Gastroesophageal sphincter (tissue), 3 donors: ENCODE data around the gene ACSF2.

Source experiments
- EP300 ChIP-seq: sonication (generic); formaldehyde crosslinking; IDR thresholded peaks from one replicate; pipeline ENCODE4 v1.6.1; 2017; ENCODE audit warnings: antibody characterized with exemption, mild to moderate bottlenecking
- POLR2A ChIP-seq, 2 donors: fragments of 450-650 bp; IDR thresholded peaks; one replicate each; pipeline ENCODE4 v1.6.1; 2017; ENCODE audit warnings: antibody characterized with exemption in 2 of 2, mild to moderate bottlenecking in 2 of 2, moderate library complexity in 1 of 2
- POLR2AphosphoS5 ChIP-seq: sonication (generic); formaldehyde crosslinking; IDR thresholded peaks from one replicate; pipeline ENCODE4 v1.6.1; 2017; ENCODE audit warnings: antibody characterized with exemption
- TF ChIP-seq, protein P1 (sequence below), 4 experiments: fragments of 200-600 bp in 2 of 4; fragments of 450-650 bp in 2 of 4; sonication (generic) in 1 of 4; IDR thresholded peaks; one replicate each; pipeline ENCODE4 v1.5.1; 2017 to 2019; ENCODE audit warnings: antibody characterized with exemption in 4 of 4, mild to moderate bottlenecking in 2 of 4, moderate library complexity in 2 of 4

- TF ChIP-seq, protein P1, sequence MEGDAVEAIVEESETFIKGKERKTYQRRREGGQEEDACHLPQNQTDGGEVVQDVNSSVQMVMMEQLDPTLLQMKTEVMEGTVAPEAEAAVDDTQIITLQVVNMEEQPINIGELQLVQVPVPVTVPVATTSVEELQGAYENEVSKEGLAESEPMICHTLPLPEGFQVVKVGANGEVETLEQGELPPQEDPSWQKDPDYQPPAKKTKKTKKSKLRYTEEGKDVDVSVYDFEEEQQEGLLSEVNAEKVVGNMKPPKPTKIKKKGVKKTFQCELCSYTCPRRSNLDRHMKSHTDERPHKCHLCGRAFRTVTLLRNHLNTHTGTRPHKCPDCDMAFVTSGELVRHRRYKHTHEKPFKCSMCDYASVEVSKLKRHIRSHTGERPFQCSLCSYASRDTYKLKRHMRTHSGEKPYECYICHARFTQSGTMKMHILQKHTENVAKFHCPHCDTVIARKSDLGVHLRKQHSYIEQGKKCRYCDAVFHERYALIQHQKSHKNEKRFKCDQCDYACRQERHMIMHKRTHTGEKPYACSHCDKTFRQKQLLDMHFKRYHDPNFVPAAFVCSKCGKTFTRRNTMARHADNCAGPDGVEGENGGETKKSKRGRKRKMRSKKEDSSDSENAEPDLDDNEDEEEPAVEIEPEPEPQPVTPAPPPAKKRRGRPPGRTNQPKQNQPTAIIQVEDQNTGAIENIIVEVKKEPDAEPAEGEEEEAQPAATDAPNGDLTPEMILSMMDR (IDR thresholded peaks at IDR 0.05) = no peak
- TF ChIP-seq POLR2AphosphoS5 (no peak), EP300 (no peak), POLR2A (IDR thresholded peaks at IDR 0.05) (no peak)
Observed at GRCh38 chr17:50508573-50509460, 82.8 kb downstream of the ACSF2 start.
